Liver (tissue), 9 donors: ENCODE data around the gene RCL1. TPM values are rescaled to one million over a fixed set of nuclear protein-coding genes. Genes with fewer than 3 reads are reported as not detected.
"Not testable (repeated sequence)": the region's sequence is repeated elsewhere in the genome, so short reads cannot be mapped to it uniquely, and the experiment has no call there.

ENCODE experiments used
- DNase-seq: peaks from one replicate; pipeline ENCODE4 v3.0.0-alpha.2; 2017; ENCODE audit warnings: low spot score
- H3K27ac ChIP-seq, 2 donors: one replicate each; pipeline ENCODE4 v1.7.0; 2013; ENCODE audit warnings: inconsistent platforms in 2 of 2, low read length in 2 of 2, control low read depth in 1 of 2, low read depth in 1 of 2, mild to moderate bottlenecking in 1 of 2
- H3K27me3 ChIP-seq, 4 donors: one replicate each; pipeline versions ENCODE4 v1.6.1 to v1.7.0; 2013; ENCODE audit warnings: low read length in 3 of 4, inconsistent platforms in 1 of 4, mild to moderate bottlenecking in 1 of 4, moderate library complexity in 1 of 4; ENCODE audit not compliant: control insufficient read depth in 4 of 4, insufficient read depth in 4 of 4
- H3K36me3 ChIP-seq, 4 donors: one replicate each; pipeline versions ENCODE4 v1.6.1 to v1.7.0; 2013; ENCODE audit warnings: low read length in 3 of 4, mild to moderate bottlenecking in 3 of 4, low read depth in 1 of 4, moderate library complexity in 1 of 4; ENCODE audit not compliant: control insufficient read depth in 4 of 4, insufficient read depth in 3 of 4
- H3K4me1 ChIP-seq, 4 donors: one replicate each; pipeline versions ENCODE4 v1.6.1 to v1.7.0; 2013; ENCODE audit warnings: low read length in 3 of 4, mild to moderate bottlenecking in 3 of 4, moderate library complexity in 1 of 4; ENCODE audit not compliant: control insufficient read depth in 4 of 4, insufficient read depth in 4 of 4
- H3K4me3 ChIP-seq, 3 donors: one replicate each; pipeline versions ENCODE4 v1.6.1 to v1.7.0; 2013; ENCODE audit warnings: low read length in 3 of 3, control low read depth in 1 of 3, low read depth in 1 of 3, mild to moderate bottlenecking in 1 of 3
- H3K9ac ChIP-seq, 2 donors: one replicate each; pipeline ENCODE4 v1.7.0; 2013; ENCODE audit warnings: low read length in 2 of 2, mild to moderate bottlenecking in 2 of 2, moderate library complexity in 2 of 2, control low read depth in 1 of 2, low read depth in 1 of 2
- H3K9me3 ChIP-seq, 4 donors: one replicate each; pipeline versions ENCODE4 v1.6.1 to v1.7.0; 2013; ENCODE audit warnings: low read length in 3 of 4; ENCODE audit not compliant: control insufficient read depth in 4 of 4
- FOXA1 ChIP-seq: IDR thresholded peaks from 2 replicates; pipeline ENCODE4 v1.6.1; 2016; ENCODE audit warnings: antibody characterized with exemption
- FOXA2 ChIP-seq: IDR thresholded peaks from 2 replicates; pipeline ENCODE4 v1.6.1; 2016; ENCODE audit warnings: antibody characterized with exemption
- GABPA ChIP-seq, 2 donors: IDR thresholded peaks in 1 of 2; conservative IDR thresholded peaks in 1 of 2; 2 replicates each; pipeline ENCODE4 v1.6.1; 2016; ENCODE audit warnings: antibody characterized with exemption in 2 of 2, mild to moderate bottlenecking in 1 of 2, moderate library complexity in 1 of 2
- HNF4A ChIP-seq, 2 donors: conservative IDR thresholded peaks; 2 replicates each; pipeline ENCODE4 v1.6.1; 2016; ENCODE audit warnings: antibody characterized with exemption in 2 of 2, mild to moderate bottlenecking in 2 of 2
- HNF4G ChIP-seq: IDR thresholded peaks from 2 replicates; pipeline ENCODE4 v1.6.1; 2016; ENCODE audit warnings: antibody characterized with exemption
- NR2F2 ChIP-seq: IDR thresholded peaks from 2 replicates; pipeline ENCODE4 v1.6.1; 2016; ENCODE audit warnings: antibody characterized with exemption
- RAD21 ChIP-seq, 2 donors: IDR thresholded peaks; 2 replicates each; pipeline ENCODE4 v1.6.1; 2016; ENCODE audit warnings: antibody characterized with exemption in 2 of 2, mild to moderate bottlenecking in 2 of 2
- SP1 ChIP-seq: IDR thresholded peaks from 2 replicates; pipeline ENCODE4 v1.6.1; 2018; ENCODE audit warnings: antibody characterized with exemption, mild to moderate bottlenecking
- TAF1 ChIP-seq: conservative IDR thresholded peaks from 2 replicates; pipeline ENCODE4 v1.6.1; 2016; ENCODE audit warnings: antibody characterized with exemption, mild to moderate bottlenecking
- YY1 ChIP-seq: IDR thresholded peaks from 2 replicates; pipeline ENCODE4 v1.6.1; 2016; ENCODE audit warnings: antibody characterized with exemption, mild to moderate bottlenecking
- WGBS: extraction: QIAGEN DNeasy Blood & Tissue Kit; methylation state at CpG from one replicate; pipeline ENCODE4 v1.1.7; 2013; 5-methylcytosine and 5-hydroxymethylcytosine counted together
- polyA plus RNA-seq, 2 donors: library from polyadenylated mRNA; stranded (reverse) in 1 of 2; unstranded in 1 of 2; fragments of 200-250 nt in 1 of 2; fragments of >200 nt in 1 of 2; fragmentation: Nextera tagmentation in 1 of 2; extraction: Ambion mirVana in 1 of 2; gene quantifications; one replicate each; pipeline versions ENCODE4 v1.2.1 to v1.2.3, GENCODE V29; 2013 to 2015
- total RNA-seq, 2 donors: library from RNA; depleted of rRNA; stranded (reverse); fragments of >200 nt; gene quantifications; one replicate each; pipeline ENCODE4 v1.2.3, GENCODE V29; 2014
- TF ChIP-seq, protein P1 (sequence below): fragments of 150-350 bp; IDR thresholded peaks from 2 replicates; pipeline ENCODE4 v1.5.1; 2017; ENCODE audit warnings: improper control_type of control experiment, low read depth, low read length; ENCODE audit not compliant: missing input control
- TF ChIP-seq, protein P2 (sequence below): IDR thresholded peaks from 2 replicates; pipeline ENCODE4 v1.6.1; 2016; ENCODE audit warnings: antibody characterized with exemption
- TF ChIP-seq, protein P3 (sequence below): IDR thresholded peaks from 2 replicates; pipeline ENCODE4 v1.6.1; 2016; ENCODE audit warnings: antibody characterized with exemption, mild to moderate bottlenecking
- TF ChIP-seq, protein P4 (sequence below): IDR thresholded peaks from 2 replicates; pipeline ENCODE4 v1.6.1; 2016; ENCODE audit warnings: antibody characterized with exemption
- donor health status: healthy.
- donor health status: healthy.
- donor health status: healthy.
- donor health status: healthy.
- donor health status: healthy.

Gene RCL1
- total and polyA plus RNA-seq, 4 donors = 52.2 to 121 (median 86.8) TPM

DNA sequence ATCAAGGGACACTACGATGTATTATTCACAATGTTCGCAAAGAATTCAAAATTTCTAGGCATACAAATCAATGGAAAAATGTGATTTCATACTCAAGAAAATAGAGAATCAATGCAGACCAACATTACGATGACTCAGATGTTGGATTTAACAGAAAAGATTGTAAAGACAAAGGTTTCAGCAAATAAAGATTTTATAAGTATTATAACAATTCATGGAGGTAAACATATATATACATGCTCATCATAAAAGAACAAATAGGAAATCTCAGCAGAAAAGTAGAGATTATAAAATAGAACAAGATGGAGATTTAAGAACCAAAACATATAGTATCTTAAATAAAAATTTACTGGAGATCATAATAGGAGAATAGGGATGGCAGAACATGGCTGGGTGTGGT, 98.9 kb downstream of the RCL1 start:
- Histone ChIP-seq H3K9ac (no peak overlapping the region), H3K9me3 (no peaks in the 10 kb centered on the region), H3K4me3 (no peak overlapping the region), H3K4me1 (no peaks in the 10 kb centered on the region), H3K27me3 (no peaks in the 10 kb centered on the region), H3K27ac (no peak overlapping the region), H3K36me3 (no peaks in the 10 kb centered on the region)
- WGBS = 95% methylated on average over 3 of the region's 3 CpGs
- TF ChIP-seq NR2F2 (no peak), RAD21 (IDR thresholded peaks at IDR 0.05) (no peak), TAF1 (no peak)
- TF ChIP-seq, protein P1, sequence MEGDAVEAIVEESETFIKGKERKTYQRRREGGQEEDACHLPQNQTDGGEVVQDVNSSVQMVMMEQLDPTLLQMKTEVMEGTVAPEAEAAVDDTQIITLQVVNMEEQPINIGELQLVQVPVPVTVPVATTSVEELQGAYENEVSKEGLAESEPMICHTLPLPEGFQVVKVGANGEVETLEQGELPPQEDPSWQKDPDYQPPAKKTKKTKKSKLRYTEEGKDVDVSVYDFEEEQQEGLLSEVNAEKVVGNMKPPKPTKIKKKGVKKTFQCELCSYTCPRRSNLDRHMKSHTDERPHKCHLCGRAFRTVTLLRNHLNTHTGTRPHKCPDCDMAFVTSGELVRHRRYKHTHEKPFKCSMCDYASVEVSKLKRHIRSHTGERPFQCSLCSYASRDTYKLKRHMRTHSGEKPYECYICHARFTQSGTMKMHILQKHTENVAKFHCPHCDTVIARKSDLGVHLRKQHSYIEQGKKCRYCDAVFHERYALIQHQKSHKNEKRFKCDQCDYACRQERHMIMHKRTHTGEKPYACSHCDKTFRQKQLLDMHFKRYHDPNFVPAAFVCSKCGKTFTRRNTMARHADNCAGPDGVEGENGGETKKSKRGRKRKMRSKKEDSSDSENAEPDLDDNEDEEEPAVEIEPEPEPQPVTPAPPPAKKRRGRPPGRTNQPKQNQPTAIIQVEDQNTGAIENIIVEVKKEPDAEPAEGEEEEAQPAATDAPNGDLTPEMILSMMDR = no peak
- TF ChIP-seq, protein P2, sequence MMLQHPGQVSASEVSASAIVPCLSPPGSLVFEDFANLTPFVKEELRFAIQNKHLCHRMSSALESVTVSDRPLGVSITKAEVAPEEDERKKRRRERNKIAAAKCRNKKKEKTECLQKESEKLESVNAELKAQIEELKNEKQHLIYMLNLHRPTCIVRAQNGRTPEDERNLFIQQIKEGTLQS = no peak
- DNase-seq = no peak

DNA sequence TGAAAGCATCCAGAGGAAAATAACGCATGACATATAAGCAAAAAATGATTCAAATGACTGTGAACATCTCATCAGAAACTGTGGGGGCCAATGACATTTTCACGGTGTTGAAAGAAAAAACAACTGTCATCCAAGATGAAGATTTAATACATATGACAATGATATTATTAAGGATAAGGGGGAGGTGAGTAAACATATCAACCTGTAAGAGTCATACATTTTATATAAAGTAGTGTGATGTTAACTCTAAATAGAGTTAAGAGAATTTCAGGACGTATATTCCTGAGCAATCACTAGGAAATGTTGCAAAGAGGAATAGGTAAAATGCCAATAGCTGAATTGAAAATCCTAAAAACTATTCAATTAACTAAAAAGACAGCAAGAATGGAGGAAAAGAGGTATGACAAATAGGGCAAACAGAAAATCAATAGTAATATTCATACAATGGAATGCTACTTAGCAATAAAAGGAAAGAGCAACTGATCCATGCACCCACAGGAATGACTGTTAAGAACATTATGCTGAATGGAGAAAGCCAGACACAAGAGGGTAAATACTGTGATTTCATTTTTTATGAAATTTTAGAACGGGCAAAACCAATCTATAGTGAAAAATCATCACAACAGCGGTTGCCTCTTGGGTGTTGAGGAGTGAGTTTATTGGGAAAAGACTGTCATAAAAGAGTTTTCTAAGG, 99.9 kb downstream of the RCL1 start:
- no peak overlapping the region for H3K4me3 ChIP-seq
- WGBS = 98% methylated on average over 5 of the region's 5 CpGs

DNA sequence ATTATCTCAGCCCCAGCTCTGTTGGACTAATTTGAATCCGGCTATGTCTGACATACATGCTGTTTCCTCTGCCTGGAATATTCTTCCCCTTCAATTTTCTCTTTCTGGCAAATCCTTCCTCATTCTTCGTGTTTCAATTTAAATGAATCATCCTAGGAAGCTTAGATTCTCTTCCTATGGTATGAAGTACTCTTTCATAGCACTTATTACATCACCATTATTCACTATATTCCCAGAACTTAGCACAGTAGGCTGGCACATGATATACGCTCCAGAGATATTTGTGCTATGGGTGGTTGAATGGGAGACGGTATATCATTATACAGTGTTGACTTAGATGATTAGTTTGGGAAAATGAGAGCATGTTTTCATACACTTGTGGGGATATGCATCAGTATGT, 101.3 kb downstream of the RCL1 start:
- Histone ChIP-seq H3K27me3 (no peaks in the 10 kb centered on the region), H3K4me1 (no peaks in the 10 kb centered on the region), H3K9me3 (no peaks in the 10 kb centered on the region), H3K9ac (no peak overlapping the region), H3K27ac (no peak overlapping the region), H3K36me3 (no peaks in the 10 kb centered on the region), H3K4me3 (no peak overlapping the region)
- TF ChIP-seq FOXA2 (no peak), RAD21 (IDR thresholded peaks at IDR 0.05) (no peak), FOXA1 (no peak), NR2F2 (no peak), HNF4A (conservative IDR thresholded peaks at IDR 0.05) (no peak), SP1 (no peak)
- TF ChIP-seq, protein P3, sequence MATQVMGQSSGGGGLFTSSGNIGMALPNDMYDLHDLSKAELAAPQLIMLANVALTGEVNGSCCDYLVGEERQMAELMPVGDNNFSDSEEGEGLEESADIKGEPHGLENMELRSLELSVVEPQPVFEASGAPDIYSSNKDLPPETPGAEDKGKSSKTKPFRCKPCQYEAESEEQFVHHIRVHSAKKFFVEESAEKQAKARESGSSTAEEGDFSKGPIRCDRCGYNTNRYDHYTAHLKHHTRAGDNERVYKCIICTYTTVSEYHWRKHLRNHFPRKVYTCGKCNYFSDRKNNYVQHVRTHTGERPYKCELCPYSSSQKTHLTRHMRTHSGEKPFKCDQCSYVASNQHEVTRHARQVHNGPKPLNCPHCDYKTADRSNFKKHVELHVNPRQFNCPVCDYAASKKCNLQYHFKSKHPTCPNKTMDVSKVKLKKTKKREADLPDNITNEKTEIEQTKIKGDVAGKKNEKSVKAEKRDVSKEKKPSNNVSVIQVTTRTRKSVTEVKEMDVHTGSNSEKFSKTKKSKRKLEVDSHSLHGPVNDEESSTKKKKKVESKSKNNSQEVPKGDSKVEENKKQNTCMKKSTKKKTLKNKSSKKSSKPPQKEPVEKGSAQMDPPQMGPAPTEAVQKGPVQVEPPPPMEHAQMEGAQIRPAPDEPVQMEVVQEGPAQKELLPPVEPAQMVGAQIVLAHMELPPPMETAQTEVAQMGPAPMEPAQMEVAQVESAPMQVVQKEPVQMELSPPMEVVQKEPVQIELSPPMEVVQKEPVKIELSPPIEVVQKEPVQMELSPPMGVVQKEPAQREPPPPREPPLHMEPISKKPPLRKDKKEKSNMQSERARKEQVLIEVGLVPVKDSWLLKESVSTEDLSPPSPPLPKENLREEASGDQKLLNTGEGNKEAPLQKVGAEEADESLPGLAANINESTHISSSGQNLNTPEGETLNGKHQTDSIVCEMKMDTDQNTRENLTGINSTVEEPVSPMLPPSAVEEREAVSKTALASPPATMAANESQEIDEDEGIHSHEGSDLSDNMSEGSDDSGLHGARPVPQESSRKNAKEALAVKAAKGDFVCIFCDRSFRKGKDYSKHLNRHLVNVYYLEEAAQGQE = no peak
- TF ChIP-seq, protein P2 = no peak
- no peak for DNase-seq
- WGBS = 93% methylated on average over 4 of the region's 4 CpGs

More for the DNA sequence above, 99.9 kb downstream of the RCL1 start:
- DNase-seq = no peak
- TF ChIP-seq TAF1 = no peak
- TF ChIP-seq, protein P4, sequence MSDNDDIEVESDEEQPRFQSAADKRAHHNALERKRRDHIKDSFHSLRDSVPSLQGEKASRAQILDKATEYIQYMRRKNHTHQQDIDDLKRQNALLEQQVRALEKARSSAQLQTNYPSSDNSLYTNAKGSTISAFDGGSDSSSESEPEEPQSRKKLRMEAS = no peak
- no peak for TF ChIP-seq YY1
- TF ChIP-seq, protein P3 = no peak
- TF ChIP-seq HNF4G = no peak
- TF ChIP-seq GABPA (IDR thresholded peaks at IDR 0.05 in 1 of 2, conservative IDR thresholded peaks at IDR 0.05 in 1 of 2) = no peak
- no peak for TF ChIP-seq NR2F2
- no peaks in the 10 kb centered on the region for H3K36me3 ChIP-seq
- H3K27ac ChIP-seq = no peak overlapping the region
- H3K9me3 ChIP-seq = no peaks in the 10 kb centered on the region
- no peaks in the 10 kb centered on the region for H3K4me1 ChIP-seq
- H3K27me3 ChIP-seq = no peaks in the 10 kb centered on the region
- no peak overlapping the region for H3K9ac ChIP-seq

DNA sequence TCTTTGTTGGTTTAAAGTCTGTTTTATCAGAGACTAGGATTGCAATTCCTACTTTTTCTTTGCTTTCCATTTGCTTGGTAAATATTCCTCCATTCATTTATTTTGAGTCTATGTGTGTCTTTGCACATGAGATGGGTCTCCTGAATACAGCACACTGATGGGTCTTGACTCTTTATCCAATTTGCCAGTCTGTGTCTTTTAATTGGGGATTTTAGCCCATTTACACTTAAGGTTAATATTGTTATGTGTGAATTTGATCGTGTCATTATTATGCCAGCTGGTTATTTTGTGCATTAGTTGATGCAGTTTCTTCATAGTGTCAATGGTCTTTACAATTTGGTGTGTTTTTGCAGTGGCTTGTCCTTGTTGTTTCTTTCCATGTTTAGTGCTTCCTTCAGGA, 107.1 kb downstream of the RCL1 start:
- H3K4me1 ChIP-seq = peaks cover 2 to 19% (median 8%) of the 10 kb centered on the region in 4 donors
- not testable (repeated sequence) for H3K27me3 ChIP-seq, DNase-seq, H3K9ac ChIP-seq, H3K9me3 ChIP-seq, H3K27ac ChIP-seq, H3K4me3 ChIP-seq, H3K36me3 ChIP-seq
- WGBS = 96% methylated on average over 1 of the region's 1 CpG
